Activated T-helper 1 cell treated with anti-CD3 and anti-CD28 coated beads, Interleukin-12 subunit alpha, Interleukin-12 subunit beta, Interleukin-2, Interleukin-4 antibody, amounts not matched to agents 30 ng/mL and 10 ng/mL and 1 ng/mL, durations not matched to agents 14 hours and 24 hours and 36 hours (primary cell): ENCODE measurements around the gene KCNJ1. TPM values are rescaled to one million over a fixed set of nuclear protein-coding genes. Genes with fewer than 3 reads are reported as not detected.

Source experiments
- DNase-seq: peaks from one replicate; pipeline ENCODE4 v3.0.0; 2021; ENCODE audit warnings: low spot score
- H3K27ac Mint-ChIP-seq: one replicate; pipeline ENCODE4 v1.8.0; 2021; ENCODE audit warnings: mild to moderate bottlenecking, mixed read lengths
- H3K27me3 Mint-ChIP-seq: one replicate; pipeline ENCODE4 v1.8.0; 2022; ENCODE audit warnings: mild to moderate bottlenecking, moderate library complexity, mixed read lengths; ENCODE audit not compliant: insufficient read depth
- H3K36me3 Mint-ChIP-seq: one replicate; pipeline ENCODE4 v1.8.0; 2021; ENCODE audit warnings: low read depth, mixed read lengths
- H3K4me1 Mint-ChIP-seq: one replicate; pipeline ENCODE4 v1.8.0; 2021; ENCODE audit warnings: low read depth, mixed read lengths
- H3K4me3 Mint-ChIP-seq: one replicate; pipeline ENCODE4 v1.8.0; 2021; ENCODE audit warnings: mild to moderate bottlenecking, moderate library complexity, mixed read lengths
- H3K9me3 Mint-ChIP-seq: one replicate; pipeline ENCODE4 v1.8.0; 2021; ENCODE audit warnings: mixed read lengths
- intact Hi-C: fragments of 100-400 bp; cut with micrococcal nuclease; formaldehyde crosslinking; loops from one replicate; pipeline ENCODE4 v1.15.1; 2024
- total RNA-seq: library from RNA; stranded (reverse); gene quantifications from 2 replicates; pipeline ENCODE4 v1.2.3, GENCODE V29; 2022

The KCNJ1 gene
- total RNA-seq, 1 donor from 2014 or later = not detected

DNA sequence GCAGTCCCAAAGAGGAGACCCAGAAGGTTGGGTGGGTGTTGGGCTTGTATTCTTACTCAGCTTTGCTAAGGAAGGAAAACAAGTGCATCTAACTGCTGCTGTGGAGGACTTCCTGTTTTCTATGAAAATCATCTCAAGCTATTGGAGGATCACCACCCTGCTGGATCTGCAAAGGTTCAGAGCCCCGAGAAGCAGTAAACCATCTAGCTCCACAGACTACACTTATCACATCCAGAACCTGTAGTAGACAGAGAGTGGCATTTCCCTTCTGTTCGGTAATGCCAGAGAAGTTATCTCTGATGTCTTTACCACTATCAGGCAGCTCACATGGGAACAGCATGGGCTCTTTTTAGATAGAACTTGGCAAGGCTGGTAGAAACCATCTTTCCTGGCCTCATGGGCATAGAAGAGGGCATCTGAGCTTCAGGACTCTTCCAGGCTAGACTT, 21.7 kb downstream of the KCNJ1 start:
- peak overlapping the region; percentile 21 for H3K27ac Mint-ChIP-seq
- no peak overlapping the region for H3K4me3 Mint-ChIP-seq
- H3K9me3 Mint-ChIP-seq = peaks cover 5% of the 10 kb centered on the region
- intact Hi-C loops = no loop called here
- H3K4me1 Mint-ChIP-seq = peaks cover 37% of the 10 kb centered on the region
- H3K27me3 Mint-ChIP-seq = peaks cover 3% of the 10 kb centered on the region
- DNase-seq = no peak
- peaks cover 6% of the 10 kb centered on the region for H3K36me3 Mint-ChIP-seq

DNA sequence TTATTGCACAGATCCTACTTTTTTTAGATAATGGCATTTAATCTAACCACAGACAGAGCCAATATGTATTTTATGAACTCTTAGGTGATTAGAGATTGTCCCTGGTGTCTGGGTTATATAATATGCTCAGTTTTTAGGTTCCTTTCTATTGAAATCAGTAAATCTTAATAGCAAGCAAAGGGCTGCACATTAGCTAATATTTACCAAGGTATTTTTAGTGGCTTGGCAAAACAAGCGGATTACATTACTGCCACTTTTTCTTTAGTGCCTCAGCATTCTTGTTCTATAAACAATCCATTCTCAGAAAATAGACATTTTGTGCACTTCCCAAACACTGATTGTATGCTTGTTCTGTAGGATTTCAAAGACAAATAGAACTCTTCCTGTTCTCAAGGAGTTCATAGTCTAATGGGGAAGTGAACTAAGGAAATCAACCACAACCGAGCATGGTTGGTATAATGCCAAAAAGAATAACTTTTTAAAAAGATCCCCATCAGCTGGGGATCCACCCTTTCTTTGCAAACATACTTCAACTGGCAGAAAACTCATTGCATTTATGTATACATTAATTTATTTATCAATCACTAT, 23.8 kb downstream of the KCNJ1 start:
- H3K27ac Mint-ChIP-seq = no peak overlapping the region
- peaks cover 5% of the 10 kb centered on the region for H3K9me3 Mint-ChIP-seq
- no peak overlapping the region for H3K4me3 Mint-ChIP-seq
- DNase-seq = no peak
- intact Hi-C loops = no loop called here
- H3K36me3 Mint-ChIP-seq = peaks cover 6% of the 10 kb centered on the region
- peaks cover 3% of the 10 kb centered on the region for H3K27me3 Mint-ChIP-seq
- peaks cover 35% of the 10 kb centered on the region for H3K4me1 Mint-ChIP-seq

DNA sequence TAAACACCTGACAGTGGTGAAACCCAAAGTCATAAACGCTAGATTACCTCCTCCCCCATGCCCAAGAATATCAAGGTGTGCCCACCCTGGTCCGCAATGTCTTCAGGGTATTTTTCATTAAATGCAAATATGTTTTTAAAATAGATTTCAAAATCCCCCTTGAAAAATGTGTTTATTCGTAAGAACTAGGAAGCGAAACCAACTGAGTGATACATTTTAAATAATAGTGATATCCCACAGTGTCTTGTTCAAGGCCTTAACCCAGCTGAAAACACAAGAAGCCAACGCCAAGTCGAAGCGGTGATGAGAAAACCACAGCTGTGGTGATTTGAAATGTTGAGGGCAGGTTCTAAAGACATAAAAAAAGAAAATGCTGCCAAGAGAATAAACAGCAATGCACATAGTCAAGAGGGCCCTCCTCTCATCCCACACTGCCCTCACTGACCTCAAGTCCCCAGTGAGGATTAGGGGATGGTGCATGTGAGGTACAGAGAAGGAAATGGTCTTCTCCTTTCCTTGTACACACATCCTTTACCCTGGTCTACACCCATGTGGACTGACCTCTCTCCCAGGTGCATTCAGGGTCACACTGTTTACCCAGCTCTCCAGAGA, 25.5 kb downstream of the KCNJ1 start:
- DNase-seq = no peak

DNA sequence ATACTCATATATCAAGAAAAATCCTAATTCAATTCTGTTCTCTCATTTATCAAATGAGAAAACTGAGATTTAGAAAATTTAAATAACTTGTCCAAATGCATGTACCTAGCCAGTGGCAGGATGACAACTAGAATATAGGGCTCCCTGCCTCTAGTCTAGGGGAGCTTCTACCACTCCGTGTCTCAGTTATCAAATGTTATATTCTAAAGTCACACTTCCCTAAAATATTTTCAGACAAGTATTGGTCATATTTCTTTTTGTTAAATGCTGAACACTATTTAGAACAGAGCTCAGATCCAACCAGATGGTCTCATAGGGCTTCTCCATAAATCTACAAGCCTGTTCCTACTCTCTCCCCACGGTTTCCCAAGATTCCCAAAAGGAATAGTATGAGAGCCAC, 26.3 kb downstream of the KCNJ1 start:
- peaks cover 49% of the 10 kb centered on the region for H3K4me1 Mint-ChIP-seq
- peaks cover 9% of the 10 kb centered on the region for H3K9me3 Mint-ChIP-seq
- H3K27me3 Mint-ChIP-seq = peaks cover 6% of the 10 kb centered on the region
- intact Hi-C loops = no loop called here
- H3K36me3 Mint-ChIP-seq = peaks cover 7% of the 10 kb centered on the region
- no peak overlapping the region for H3K27ac Mint-ChIP-seq
- no peak for DNase-seq
- no peak overlapping the region for H3K4me3 Mint-ChIP-seq

More for the DNA sequence above, 25.5 kb downstream of the KCNJ1 start:
- peaks cover 6% of the 10 kb centered on the region for H3K36me3 Mint-ChIP-seq
- H3K9me3 Mint-ChIP-seq = peaks cover 9% of the 10 kb centered on the region
- peaks cover 47% of the 10 kb centered on the region for H3K4me1 Mint-ChIP-seq
- intact Hi-C loops = no loop called here
- H3K27me3 Mint-ChIP-seq = peaks cover 3% of the 10 kb centered on the region
- no peak overlapping the region for H3K4me3 Mint-ChIP-seq
- H3K27ac Mint-ChIP-seq = no peak overlapping the region

DNA sequence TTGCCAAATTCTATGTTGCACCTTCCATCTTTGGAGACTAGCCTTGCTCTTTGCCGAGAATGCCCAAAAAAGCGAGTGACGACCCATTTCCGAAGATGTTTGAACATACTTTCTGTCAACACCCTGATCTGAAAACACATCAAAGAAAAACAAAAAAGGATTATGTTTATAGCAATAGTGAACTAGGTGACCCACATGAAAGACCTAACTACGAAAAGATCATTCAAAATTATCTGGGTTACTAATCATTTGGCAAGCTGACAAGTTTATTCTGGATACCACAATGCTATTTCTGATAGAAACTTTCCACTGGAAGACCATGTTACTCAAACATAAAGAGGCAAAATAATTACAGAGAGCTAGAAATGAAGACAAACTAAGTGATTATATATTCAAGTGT, 27.0 kb downstream of the KCNJ1 start:
- H3K4me1 Mint-ChIP-seq = peaks cover 43% of the 10 kb centered on the region
- peaks cover 7% of the 10 kb centered on the region for H3K36me3 Mint-ChIP-seq
- peaks cover 6% of the 10 kb centered on the region for H3K27me3 Mint-ChIP-seq
- no peak for DNase-seq
- no peak overlapping the region for H3K4me3 Mint-ChIP-seq
- peaks cover 9% of the 10 kb centered on the region for H3K9me3 Mint-ChIP-seq
- no peak overlapping the region for H3K27ac Mint-ChIP-seq
- intact Hi-C loops = no loop called here

DNA sequence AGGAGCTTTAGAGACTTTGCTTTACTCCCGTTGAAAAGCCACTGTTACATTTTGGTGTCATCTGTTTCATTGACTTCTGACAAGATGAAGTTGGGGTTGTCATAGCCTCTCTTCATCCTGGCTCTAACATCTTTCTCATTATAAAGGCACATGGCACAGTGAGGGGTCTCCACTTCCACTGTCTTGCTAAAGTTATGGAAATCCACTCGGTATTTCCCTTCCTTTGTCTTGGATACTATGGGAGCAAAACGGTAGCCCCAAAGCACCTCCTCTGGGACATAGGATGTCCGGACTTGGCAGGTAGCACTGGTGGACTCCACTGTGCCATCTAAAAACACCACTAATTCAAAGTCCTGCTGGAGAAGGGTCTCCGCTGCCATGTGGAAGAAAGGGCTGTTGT, 28.0 kb downstream of the KCNJ1 start:
- intact Hi-C loops = no loop called here

DNA sequence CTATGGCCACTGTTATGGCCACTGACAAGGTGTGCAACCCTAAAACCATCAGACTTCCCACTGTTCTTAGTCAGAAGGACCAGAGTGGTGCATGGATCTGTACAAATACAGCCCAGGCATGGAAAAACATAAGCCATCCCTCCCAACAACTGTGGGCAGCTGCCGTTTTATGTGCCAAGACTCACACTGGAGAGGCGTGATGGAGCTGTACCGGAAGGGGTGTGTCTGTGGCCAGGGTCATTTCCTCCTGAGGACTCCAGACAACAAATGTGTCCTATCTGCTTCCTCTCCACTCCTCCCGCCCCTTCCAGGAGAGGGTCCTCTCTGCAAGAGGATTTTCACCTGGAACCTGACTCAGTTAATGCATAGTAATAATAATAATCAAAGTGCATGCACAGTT, 29.5 kb downstream of the KCNJ1 start:
- intact Hi-C loops = no loop called here
- Mint-ChIP-seq H3K4me3 (no peak overlapping the region), H3K36me3 (peaks cover 4% of the 10 kb centered on the region), H3K27ac (no peak overlapping the region), H3K9me3 (peaks cover 9% of the 10 kb centered on the region), H3K4me1 (peaks cover 29% of the 10 kb centered on the region), H3K27me3 (peaks cover 14% of the 10 kb centered on the region)
- no peak for DNase-seq

More for the DNA sequence above, 28.0 kb downstream of the KCNJ1 start:
- Mint-ChIP-seq H3K4me3 (no peak overlapping the region), H3K36me3 (peaks cover 4% of the 10 kb centered on the region), H3K27me3 (peaks cover 10% of the 10 kb centered on the region), H3K27ac (no peak overlapping the region), H3K4me1 (peaks cover 32% of the 10 kb centered on the region), H3K9me3 (peaks cover 9% of the 10 kb centered on the region)
- DNase-seq = no peak

DNA sequence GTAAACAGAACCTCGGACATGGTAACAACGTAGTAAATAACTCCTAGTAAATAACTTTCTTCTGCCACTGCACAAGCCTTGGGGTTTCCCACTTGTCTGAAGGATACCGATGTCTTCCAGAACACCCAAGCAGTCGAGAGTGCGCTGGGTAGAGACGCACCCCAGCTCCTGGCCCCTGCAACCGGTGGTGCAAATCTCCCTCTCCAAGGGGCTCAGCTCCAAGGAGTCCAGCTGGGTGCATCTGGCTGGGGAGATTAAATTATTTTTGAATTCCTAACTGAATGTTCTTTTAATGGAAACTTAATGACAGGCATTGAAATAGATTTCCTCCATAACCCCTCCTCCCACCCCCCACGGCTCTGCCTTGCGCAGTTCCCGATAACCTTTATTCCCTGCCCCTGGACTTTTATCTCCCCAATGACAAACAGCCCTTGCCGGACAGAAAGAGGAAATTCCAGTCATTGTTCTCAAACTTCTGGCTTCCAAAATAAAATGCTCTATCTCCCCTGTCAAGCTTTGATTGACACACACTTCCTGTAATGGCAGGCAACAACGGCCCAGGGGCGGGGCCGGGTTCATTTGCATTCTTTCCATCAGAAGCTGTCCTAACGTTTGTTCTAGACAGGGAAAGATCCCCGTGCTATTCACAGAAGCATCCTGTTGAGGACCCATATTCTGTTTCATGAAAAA, 31.2 kb downstream of the KCNJ1 start:
- Mint-ChIP-seq H3K4me3 (no peak overlapping the region), H3K9me3 (peaks cover 4% of the 10 kb centered on the region), H3K4me1 (peaks cover 32% of the 10 kb centered on the region), H3K36me3 (peaks cover 1% of the 10 kb centered on the region), H3K27ac (no peak overlapping the region), H3K27me3 (peaks cover 12% of the 10 kb centered on the region)
- intact Hi-C loops = no loop called here
- no peak for DNase-seq

DNA sequence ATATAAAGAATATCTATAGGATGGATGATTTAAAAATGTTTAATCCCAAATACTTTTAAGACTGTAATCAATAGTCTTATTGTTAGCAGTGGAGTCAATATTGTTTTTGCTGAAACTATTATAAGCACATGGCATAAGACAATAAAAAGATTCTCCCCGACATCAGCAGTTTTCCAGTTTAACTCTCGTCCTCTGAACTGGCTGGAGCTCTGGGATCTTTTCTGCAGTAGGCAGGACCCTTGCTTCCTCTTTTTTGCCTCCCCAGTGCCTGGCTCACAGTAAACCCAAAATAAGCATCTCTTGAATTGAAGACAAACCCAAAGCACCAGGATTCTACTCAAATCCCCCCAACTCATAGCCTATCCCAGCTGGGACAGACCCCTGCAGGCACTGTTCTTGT, 32.9 kb downstream of the KCNJ1 start:
- no peak for DNase-seq
- Mint-ChIP-seq H3K9me3 (peaks cover 4% of the 10 kb centered on the region), H3K4me1 (peaks cover 46% of the 10 kb centered on the region), H3K36me3 (peaks cover 4% of the 10 kb centered on the region), H3K27ac (no peak overlapping the region), H3K4me3 (no peak overlapping the region), H3K27me3 (peaks cover 11% of the 10 kb centered on the region)
- intact Hi-C loops = loop anchor here (5.0 kb wide), 1 partner anchor 352 kb away; no protein-coding TSS in a partner anchor

DNA sequence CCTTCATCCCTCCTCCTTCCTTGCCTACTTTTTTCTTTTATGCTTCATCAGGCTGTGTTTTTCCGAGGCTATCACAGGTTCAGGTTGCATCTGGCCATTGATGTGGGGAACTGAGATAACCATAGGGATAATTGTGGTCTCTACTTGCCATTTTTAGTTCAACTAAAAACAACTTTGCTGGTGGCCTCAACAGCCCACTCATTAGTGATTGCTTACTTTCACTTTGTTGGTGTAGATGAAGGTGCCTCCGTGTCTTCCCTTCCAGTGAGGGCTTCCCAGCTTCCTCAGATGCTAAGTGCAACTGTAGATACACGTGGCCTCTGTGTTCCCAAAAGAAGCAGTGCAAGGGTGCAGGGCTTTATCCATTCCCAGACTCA, 35.0 kb downstream of the KCNJ1 start:
- Mint-ChIP-seq H3K4me3 (no peak overlapping the region), H3K27ac (peak overlapping the region; percentile 47), H3K4me1 (peaks cover 33% of the 10 kb centered on the region), H3K9me3 (peaks cover 1% of the 10 kb centered on the region), H3K36me3 (peaks cover 4% of the 10 kb centered on the region), H3K27me3 (peaks cover 11% of the 10 kb centered on the region)
- DNase-seq = no peak
- intact Hi-C loops = loop anchor here (5.0 kb wide), 1 partner anchor 350 kb away; no protein-coding TSS in a partner anchor

DNA sequence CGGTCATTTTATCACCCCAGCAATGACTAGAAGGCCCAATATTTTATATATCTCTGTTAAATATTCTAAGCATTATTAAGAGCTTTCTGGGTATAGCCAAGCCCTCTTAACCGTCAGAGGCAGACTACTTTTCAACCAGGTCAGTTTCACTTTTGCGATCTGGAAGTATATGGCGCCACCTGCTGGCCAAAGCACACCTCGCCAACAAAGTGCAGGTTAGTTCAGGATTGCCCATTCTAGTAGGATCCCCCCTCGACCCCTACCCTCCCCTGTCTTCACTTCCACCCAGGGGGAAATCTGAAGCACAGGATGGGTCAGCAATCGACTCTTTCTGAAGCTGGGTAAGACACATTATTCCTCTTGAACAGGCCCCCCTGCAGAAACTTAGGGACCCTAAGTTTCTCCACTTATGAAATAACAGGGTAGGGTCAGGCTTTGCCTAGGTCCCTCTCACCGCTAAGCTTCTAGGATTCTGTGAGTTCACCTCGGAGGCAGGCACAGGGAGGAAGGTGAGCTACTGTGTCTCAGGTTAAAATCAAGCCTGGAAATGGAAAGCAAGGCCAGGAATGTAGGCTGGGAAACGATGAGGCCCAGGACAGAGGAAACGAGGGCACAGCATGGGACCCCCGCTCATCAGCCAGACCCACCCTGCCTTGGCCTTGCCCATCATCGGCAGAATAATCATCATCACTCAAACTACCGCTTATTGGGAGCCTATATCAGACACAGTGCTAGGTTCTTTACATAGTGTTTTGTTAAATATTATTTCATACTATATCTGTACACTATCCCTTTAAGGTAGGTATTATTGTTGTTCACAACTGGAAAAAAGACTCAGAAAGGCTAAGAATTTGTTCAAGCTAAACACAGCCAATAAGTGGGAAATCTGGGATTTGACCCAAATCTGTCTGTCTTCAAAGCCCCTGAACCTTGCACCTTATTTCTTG, 35.6 kb downstream of the KCNJ1 start:
- H3K4me1 Mint-ChIP-seq = peaks cover 31% of the 10 kb centered on the region
- peaks cover 9% of the 10 kb centered on the region for H3K27me3 Mint-ChIP-seq
- intact Hi-C loops = loop anchor here (1.0 to 5.0 kb wide), 12 partner anchors 27 to 800 kb away; partner anchors contain the start of gene FLI1
- DNase-seq = peak; percentile 75
- peak overlapping the region; percentile 90 for H3K27ac Mint-ChIP-seq
- H3K36me3 Mint-ChIP-seq = peaks cover 4% of the 10 kb centered on the region
- no peaks in the 10 kb centered on the region for H3K9me3 Mint-ChIP-seq
- H3K4me3 Mint-ChIP-seq = peak overlapping the region; percentile 68
